Heart left ventricle (tissue), 13 donors: Measurements from ENCODE around the gene ERCC6L2.

Experiments used
- CTCF ChIP-seq, 12 donors: fragments of 200-600 bp; sonication (generic) in 4 of 12; IDR thresholded peaks; one replicate each; pipeline versions ENCODE4 v1.5.0 to v1.8.0; 2018 to 2022; ENCODE audit warnings: antibody characterized with exemption in 12 of 12, mild to moderate bottlenecking in 5 of 12
- POLR2A ChIP-seq, 2 donors: fragments of 450-650 bp; IDR thresholded peaks; one replicate each; pipeline ENCODE4 v1.6.1; 2017; ENCODE audit warnings: antibody characterized with exemption in 2 of 2, mild to moderate bottlenecking in 2 of 2, moderate library complexity in 2 of 2
- donor health status: ischemic (EF 13 %, LVEDD 7.1; RV severe dilation, severe dysfunction).
- donor health status: DM: no; HTN: yes; CAD: no.
- donor health status: DM: no; HTN: no; CAD: no.
- donor health status: ischemic (EF 25% LVEDD 6.9; RV normal size, moderate dysfunction).
- donor health status: ischemic (EF 25% LVEDD 5.7; RV mildly dilated, moderate dysfunction).
- donor health status: ischemic (EF 35%, LVEDD 5.7; RV mildly dilated, moderate dysfunction).
- donor health status: nonischemic (EF 11% LVEDD 7.7; RV severe dilation, severe dysfunction).
- donor health status: DM: yes; HTN: yes; CAD: no.
- donor health status: PGD.
- donor health status: ischemic (EF 29% LVEDD 5.4; RV normal size, mild dysfunction).
- donor health status: nonischemic (EF 23%, LVEDD 6.1; RV moderate dilation, normal function).

- TF ChIP-seq CTCF (IDR thresholded peaks at IDR 0.05) (no peak), POLR2A (IDR thresholded peaks at IDR 0.05) (no peak)
Observed at GRCh38 chr9:95839012-95839411, 36.5 kb upstream of the ERCC6L2 start.
